ENCODE measurements around the gene VSTM4.

- TF ChIP-seq, protein P1, sequence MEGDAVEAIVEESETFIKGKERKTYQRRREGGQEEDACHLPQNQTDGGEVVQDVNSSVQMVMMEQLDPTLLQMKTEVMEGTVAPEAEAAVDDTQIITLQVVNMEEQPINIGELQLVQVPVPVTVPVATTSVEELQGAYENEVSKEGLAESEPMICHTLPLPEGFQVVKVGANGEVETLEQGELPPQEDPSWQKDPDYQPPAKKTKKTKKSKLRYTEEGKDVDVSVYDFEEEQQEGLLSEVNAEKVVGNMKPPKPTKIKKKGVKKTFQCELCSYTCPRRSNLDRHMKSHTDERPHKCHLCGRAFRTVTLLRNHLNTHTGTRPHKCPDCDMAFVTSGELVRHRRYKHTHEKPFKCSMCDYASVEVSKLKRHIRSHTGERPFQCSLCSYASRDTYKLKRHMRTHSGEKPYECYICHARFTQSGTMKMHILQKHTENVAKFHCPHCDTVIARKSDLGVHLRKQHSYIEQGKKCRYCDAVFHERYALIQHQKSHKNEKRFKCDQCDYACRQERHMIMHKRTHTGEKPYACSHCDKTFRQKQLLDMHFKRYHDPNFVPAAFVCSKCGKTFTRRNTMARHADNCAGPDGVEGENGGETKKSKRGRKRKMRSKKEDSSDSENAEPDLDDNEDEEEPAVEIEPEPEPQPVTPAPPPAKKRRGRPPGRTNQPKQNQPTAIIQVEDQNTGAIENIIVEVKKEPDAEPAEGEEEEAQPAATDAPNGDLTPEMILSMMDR (conservative IDR thresholded peaks at IDR 0.05; ENCODE audit: low read length): no peak
- no peak for TF ChIP-seq EZH2phosphoT487 (IDR thresholded peaks at IDR 0.05; ENCODE audit: borderline replicate concordance)
Measured at GRCh38 chr10:49152037-49152436, 36.7 kb upstream of the VSTM4 start.

Data from Loucy (cell line).